ENCODE data around the gene MSL1. TPM values are rescaled to one million over a fixed set of nuclear protein-coding genes. Genes with fewer than 3 reads are reported as not detected.
A peak's percentile ranks its signal among the peaks of the same experiment; 100 is the strongest.

Gene MSL1
- total and polyA plus RNA-seq, 2 of the 13 experiments (the other 11 are each of a cell fraction or from before 2014, with no cell fraction given), result 63.8 to 88.5 TPM

GRCh38 chr17:40111221-40112128 lies 10.3 kb upstream of the MSL1 start (continued):
- TF ChIP-seq FOXP4 (CRISPR knock-in tag; IDR thresholded peaks at IDR 0.05) (peak; percentile 62), HMG20B (CRISPR knock-in tag; conservative IDR thresholded peaks at IDR 0.05) (0 out of 2 replicates have a peak, but pooled peaks have one; percentile 42), PRDM15 (CRISPR knock-in tag; IDR thresholded peaks at IDR 0.05) (no peak), CBFB (CRISPR knock-in tag; IDR thresholded peaks at IDR 0.05) (peak; percentile 91), ZNF749 (CRISPR knock-in tag; IDR thresholded peaks at IDR 0.05; ENCODE audit: borderline replicate concordance) (no peak), SP140L (CRISPR knock-in tag; IDR thresholded peaks at IDR 0.05; ENCODE audit: borderline replicate concordance) (peak; percentile 92; the same call in 1 of the 2 replicates), HMGA1 (CRISPR knock-in tag; conservative IDR thresholded peaks at IDR 0.05) (no peak), KLF11 (CRISPR knock-in tag; IDR thresholded peaks at IDR 0.05) (peak; percentile 56; the same call in 1 of the 2 replicates), NFKBIZ (CRISPR knock-in tag; IDR thresholded peaks at IDR 0.05) (peak; percentile 17; the same call in 1 of the 2 replicates), HNRNPK (IDR thresholded peaks at IDR 0.05; ENCODE audit: low read depth, low read length, poor library complexity, severe bottlenecking) (peak; percentile 51), ZFP62 (CRISPR knock-in tag; IDR thresholded peaks at IDR 0.05) (no peak), ZBTB26 (CRISPR knock-in tag; IDR thresholded peaks at IDR 0.05; ENCODE audit: borderline replicate concordance) (peak; percentile 81; the same call in 1 of the 2 replicates), MAFG (CRISPR knock-in tag; IDR thresholded peaks at IDR 0.05) (no peak), NFIC (IDR thresholded peaks at IDR 0.05; ENCODE audit: low read length) (peak; percentile 68; the same call in 1 of the 2 replicates), ATF7 (IDR thresholded peaks at IDR 0.05) (no peak), ATF7 (CRISPR knock-in tag; IDR thresholded peaks at IDR 0.05) (no peak), ZNF567 (CRISPR knock-in tag; IDR thresholded peaks at IDR 0.05; ENCODE audit: borderline replicate concordance) (0 out of 2 replicates have a peak, but pooled peaks have one; percentile 79), MTERF4 (CRISPR knock-in tag; IDR thresholded peaks at IDR 0.05) (no peak), THYN1 (CRISPR knock-in tag; IDR thresholded peaks at IDR 0.05; ENCODE audit: borderline replicate concordance, low read depth) (no peak), SMARCE1 (IDR thresholded peaks at IDR 0.05; ENCODE audit: borderline replicate concordance) (no peak), PHF5A (CRISPR knock-in tag; IDR thresholded peaks at IDR 0.05; ENCODE audit: low read depth, unreplicated experiment) (peak; percentile 66), MZF1 (CRISPR knock-in tag; IDR thresholded peaks at IDR 0.05; ENCODE audit: borderline replicate concordance) (no peak)
